ENCODE results near the gene TTC23L.

Gene TTC23L

GRCh38 chr5:34870382-34870781 lies 31.4 kb downstream of the TTC23L start:
- no peak overlapping the region for H3K27ac ChIP-seq
- no peak for TF ChIP-seq CTCF (conservative IDR thresholded peaks at IDR 0.05)
- no peak for TF ChIP-seq ZFX (IDR thresholded peaks at IDR 0.05)

DNA sequence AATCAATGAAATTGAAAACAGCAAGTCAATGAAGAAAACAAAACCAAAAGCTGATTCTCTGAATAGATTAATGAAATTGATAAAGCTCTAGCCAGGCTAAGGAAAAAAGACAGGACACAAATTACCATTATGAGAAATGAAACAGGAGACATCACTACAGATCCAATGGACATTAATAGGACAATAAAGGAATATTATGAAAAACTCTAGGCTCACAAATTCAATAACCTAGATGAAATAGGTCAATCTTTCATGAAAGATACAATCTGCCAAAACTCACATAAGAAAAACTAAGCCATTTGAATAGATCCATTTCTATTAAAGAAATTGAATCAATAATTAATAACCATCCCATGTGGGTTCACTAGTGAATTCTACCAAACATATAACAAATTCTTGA lies 37.3 kb downstream of the TTC23L start:
- no peak overlapping the region for H3K27ac ChIP-seq

GRCh38 chr5:34881246-34881645 lies 42.3 kb downstream of the TTC23L start:
- H3K27ac ChIP-seq, result no peak overlapping the region
- TF ChIP-seq ZFX (IDR thresholded peaks at IDR 0.05), result no peak

More for the DNA sequence above, 37.3 kb downstream of the TTC23L start:
- TF ChIP-seq ZFX (IDR thresholded peaks at IDR 0.05), result no peak
- TF ChIP-seq CTCF (conservative IDR thresholded peaks at IDR 0.05), result no peak

DNA sequence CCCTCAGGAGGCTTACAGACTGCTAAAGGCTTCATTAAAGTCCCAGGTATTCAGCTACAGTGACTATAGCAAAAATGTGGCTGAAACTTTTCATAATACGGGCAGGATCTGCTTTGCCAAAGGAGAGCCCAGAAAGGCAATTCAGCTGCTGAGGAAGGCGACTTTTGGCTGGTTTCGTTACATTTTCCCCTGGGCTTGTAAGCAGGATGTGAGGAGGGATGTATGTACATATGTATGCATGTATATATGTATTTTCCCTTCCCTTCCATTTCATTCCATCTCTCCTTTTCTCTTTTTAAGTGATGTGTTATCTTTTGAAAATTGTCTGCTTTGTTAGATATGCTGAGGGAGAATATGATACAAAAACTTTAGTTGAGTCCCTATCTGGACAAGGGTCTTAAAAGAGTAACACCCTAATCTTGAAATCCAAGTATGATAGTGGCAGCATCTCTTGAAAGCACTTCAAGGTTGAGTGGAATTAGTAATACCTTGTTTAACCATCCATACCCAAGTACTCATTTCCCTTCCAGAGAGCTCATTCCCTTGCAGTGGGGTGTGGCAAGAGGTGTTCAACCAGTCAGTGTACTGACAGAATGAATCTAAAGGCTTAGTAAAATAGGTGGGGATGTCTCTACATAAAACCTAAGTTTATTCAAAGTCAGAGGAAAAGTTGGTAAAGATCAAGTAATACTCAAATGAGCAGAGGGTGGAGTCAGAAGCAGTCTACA lies 47.6 kb downstream of the TTC23L start:
- no peak overlapping the region for H3K27ac ChIP-seq
- TF ChIP-seq ZFX (IDR thresholded peaks at IDR 0.05) (no peak), CTCF (conservative IDR thresholded peaks at IDR 0.05) (no peak)

- no peak overlapping the region for H3K27ac ChIP-seq
These were observed 50.4 kb downstream of the TTC23L start for GRCh38 chr5:34889394-34889793.

GRCh38 chr5:34891981-34892380 lies 53.0 kb downstream of the TTC23L start:
- TF ChIP-seq CTCF (conservative IDR thresholded peaks at IDR 0.05) (no peak), ZFX (IDR thresholded peaks at IDR 0.05) (no peak)
- no peak overlapping the region for H3K27ac ChIP-seq

More at GRCh38 chr5:34889394-34889793, 50.4 kb downstream of the TTC23L start:
- TF ChIP-seq ZFX (IDR thresholded peaks at IDR 0.05), result no peak
- TF ChIP-seq CTCF (conservative IDR thresholded peaks at IDR 0.05), result no peak

GRCh38 chr5:34892414-34892813 lies 53.5 kb downstream of the TTC23L start:
- TF ChIP-seq CTCF (conservative IDR thresholded peaks at IDR 0.05) (no peak), ZFX (IDR thresholded peaks at IDR 0.05) (no peak)

DNA sequence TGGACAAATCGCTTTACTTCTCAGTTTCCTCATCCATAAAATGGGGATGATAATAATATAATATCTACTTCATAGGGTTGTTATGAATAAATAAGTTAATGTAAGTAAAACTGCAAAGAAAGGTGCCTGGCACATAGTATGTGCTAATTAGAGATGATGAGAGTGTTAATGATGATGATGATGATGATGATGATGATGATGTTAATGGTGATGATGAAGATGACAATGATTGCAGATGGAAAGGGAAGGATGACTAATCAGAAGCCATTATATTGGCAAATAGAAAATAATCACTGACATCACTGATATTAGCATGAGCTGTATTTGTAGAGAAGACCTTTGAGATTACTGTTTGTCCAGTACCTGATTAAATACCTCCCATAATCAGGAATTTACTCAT lies 55.8 kb downstream of the TTC23L start:
- TF ChIP-seq ZFX (IDR thresholded peaks at IDR 0.05) (no peak), CTCF (conservative IDR thresholded peaks at IDR 0.05) (no peak)
- H3K27ac ChIP-seq, result no peak overlapping the region

More at GRCh38 chr5:34892414-34892813, 53.5 kb downstream of the TTC23L start:
- no peak overlapping the region for H3K27ac ChIP-seq
